OCI-LY1 (cell line): ENCODE results near the gene STEAP2.

ENCODE experiments used
- H2AFZ ChIP-seq: fragments of 200-600 bp; sonication (generic), shearing (Covaris generic); 2 replicates; pipeline ENCODE4 v1.6.0; 2014; ENCODE audit warnings: antibody characterized with exemption, mild to moderate bottlenecking, low read length
- H3F3A ChIP-seq: fragments of 200-600 bp; sonication (generic), shearing (Covaris generic); 2 replicates; pipeline ENCODE4 v1.6.0; 2014; ENCODE audit warnings: mild to moderate bottlenecking, antibody characterized with exemption, low read length, moderate library complexity; ENCODE audit not compliant: insufficient read depth
- H3K27ac ChIP-seq: fragments of 200-600 bp; sonication (generic); 2 replicates; pipeline ENCODE4 v1.5.1; 2014; ENCODE audit warnings: low read length, mixed run types, mild to moderate bottlenecking, low read depth; ENCODE audit not compliant: poor library complexity, severe bottlenecking
- H3K27me3 ChIP-seq: fragments of 200-600 bp; sonication (generic); 2 replicates; pipeline ENCODE4 v1.6.0; 2014; ENCODE audit warnings: antibody characterized with exemption, mild to moderate bottlenecking, low read length, moderate library complexity; ENCODE audit not compliant: insufficient read depth
- H3K36me3 ChIP-seq: fragments of 200-600 bp; sonication (generic); 2 replicates; pipeline ENCODE4 v1.6.1; 2014; ENCODE audit warnings: mild to moderate bottlenecking, antibody characterized with exemption, low read length, moderate library complexity, mixed read lengths; ENCODE audit not compliant: insufficient read depth
- H3K4me1 ChIP-seq: fragments of 200-600 bp; sonication (generic); 2 replicates; pipeline ENCODE4 v1.5.1; 2014; ENCODE audit warnings: mild to moderate bottlenecking, low read length, moderate library complexity; ENCODE audit not compliant: insufficient read depth, severe bottlenecking
- H3K4me2 ChIP-seq: fragments of 200-600 bp; sonication (generic), shearing (Covaris generic); 2 replicates; pipeline ENCODE4 v1.6.1; 2014; ENCODE audit warnings: low read length
- H3K4me3 ChIP-seq: fragments of 200-600 bp; sonication (generic); 2 replicates; pipeline ENCODE4 v1.5.1; 2014; ENCODE audit warnings: low read length, low read depth, mild to moderate bottlenecking, mixed read lengths; ENCODE audit not compliant: poor library complexity, severe bottlenecking
- H3K79me2 ChIP-seq: fragments of 200-600 bp; shearing (Covaris generic); 2 replicates; pipeline ENCODE4 v1.6.1; 2016; ENCODE audit warnings: mixed run types, low read length, mixed read lengths; ENCODE audit not compliant: insufficient read depth
- H3K9ac ChIP-seq: fragments of 200-600 bp; sonication (generic), shearing (Covaris generic); 2 replicates; pipeline ENCODE4 v1.6.1; 2014; ENCODE audit warnings: mild to moderate bottlenecking, low read length, mixed read lengths
- H3K9me2 ChIP-seq: fragments of 200-600 bp; sonication (generic), shearing (Covaris generic); 2 replicates; pipeline ENCODE4 v1.6.1; 2014; ENCODE audit warnings: low read depth, mild to moderate bottlenecking, low read length, mixed read lengths
- H3K9me3 ChIP-seq: fragments of 200-600 bp; shearing (Covaris generic); 2 replicates; pipeline ENCODE4 v1.6.1; 2014; ENCODE audit warnings: low read length, mixed read lengths
- H4K20me1 ChIP-seq: fragments of 200-600 bp; sonication (generic), shearing (Covaris generic); 2 replicates; pipeline ENCODE4 v1.6.0; 2016; ENCODE audit warnings: mild to moderate bottlenecking, low read length; ENCODE audit not compliant: insufficient read depth
- EZH2 ChIP-seq: fragments of 200-600 bp; sonication (generic), shearing (Covaris generic); IDR thresholded peaks from 2 replicates; pipeline ENCODE4 v1.8.0; 2017; ENCODE audit warnings: borderline replicate concordance, mixed run types, mild to moderate bottlenecking, antibody characterized with exemption, low read length, moderate library complexity, mixed read lengths
- TF ChIP-seq, protein P1 (sequence below): fragments of 200-600 bp; sonication (generic), shearing (Covaris generic); IDR thresholded peaks from 2 replicates; pipeline ENCODE4 v1.5.1; 2017; ENCODE audit warnings: mild to moderate bottlenecking, antibody characterized with exemption, low read length, moderate library complexity, mixed read lengths

Gene STEAP2

DNA sequence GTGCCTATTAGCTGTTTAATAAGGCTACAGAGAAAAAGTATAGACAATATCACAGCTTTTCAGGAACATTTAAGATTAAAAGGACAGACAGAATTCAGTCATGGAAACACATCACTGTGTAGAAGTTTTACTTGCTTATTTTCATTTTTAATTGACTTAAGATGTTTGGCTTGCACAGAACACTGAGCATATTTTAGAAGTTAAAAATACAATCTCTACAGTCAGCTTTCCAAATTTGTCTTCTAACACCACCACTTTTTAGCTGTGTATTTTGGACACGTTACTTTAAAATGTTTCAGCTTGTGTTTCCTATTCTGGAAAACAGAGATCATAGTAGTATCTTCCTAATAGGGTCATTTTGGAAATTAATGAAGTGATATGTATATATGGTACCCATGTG is 45.2 kb downstream of the STEAP2 start:
- no peak overlapping the region for H3K4me3 ChIP-seq
- no peak overlapping the region for H2AFZ ChIP-seq
- no peaks in the 10 kb centered on the region for H3K9me2 ChIP-seq
- H3F3A ChIP-seq, result no peaks in the 10 kb centered on the region
- H3K9ac ChIP-seq, result no peak overlapping the region
- H3K27ac ChIP-seq, result no peak overlapping the region
- no peaks in the 10 kb centered on the region for H3K27me3 ChIP-seq
- no peaks in the 10 kb centered on the region for H3K4me1 ChIP-seq
- H3K4me2 ChIP-seq, result no peak overlapping the region
- H3K79me2 ChIP-seq, result no peaks in the 10 kb centered on the region
- no peaks in the 10 kb centered on the region for H4K20me1 ChIP-seq
- TF ChIP-seq, protein P1, sequence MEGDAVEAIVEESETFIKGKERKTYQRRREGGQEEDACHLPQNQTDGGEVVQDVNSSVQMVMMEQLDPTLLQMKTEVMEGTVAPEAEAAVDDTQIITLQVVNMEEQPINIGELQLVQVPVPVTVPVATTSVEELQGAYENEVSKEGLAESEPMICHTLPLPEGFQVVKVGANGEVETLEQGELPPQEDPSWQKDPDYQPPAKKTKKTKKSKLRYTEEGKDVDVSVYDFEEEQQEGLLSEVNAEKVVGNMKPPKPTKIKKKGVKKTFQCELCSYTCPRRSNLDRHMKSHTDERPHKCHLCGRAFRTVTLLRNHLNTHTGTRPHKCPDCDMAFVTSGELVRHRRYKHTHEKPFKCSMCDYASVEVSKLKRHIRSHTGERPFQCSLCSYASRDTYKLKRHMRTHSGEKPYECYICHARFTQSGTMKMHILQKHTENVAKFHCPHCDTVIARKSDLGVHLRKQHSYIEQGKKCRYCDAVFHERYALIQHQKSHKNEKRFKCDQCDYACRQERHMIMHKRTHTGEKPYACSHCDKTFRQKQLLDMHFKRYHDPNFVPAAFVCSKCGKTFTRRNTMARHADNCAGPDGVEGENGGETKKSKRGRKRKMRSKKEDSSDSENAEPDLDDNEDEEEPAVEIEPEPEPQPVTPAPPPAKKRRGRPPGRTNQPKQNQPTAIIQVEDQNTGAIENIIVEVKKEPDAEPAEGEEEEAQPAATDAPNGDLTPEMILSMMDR, result no peak
- no peak for TF ChIP-seq EZH2
- no peaks in the 10 kb centered on the region for H3K36me3 ChIP-seq
- no peaks in the 10 kb centered on the region for H3K9me3 ChIP-seq

DNA sequence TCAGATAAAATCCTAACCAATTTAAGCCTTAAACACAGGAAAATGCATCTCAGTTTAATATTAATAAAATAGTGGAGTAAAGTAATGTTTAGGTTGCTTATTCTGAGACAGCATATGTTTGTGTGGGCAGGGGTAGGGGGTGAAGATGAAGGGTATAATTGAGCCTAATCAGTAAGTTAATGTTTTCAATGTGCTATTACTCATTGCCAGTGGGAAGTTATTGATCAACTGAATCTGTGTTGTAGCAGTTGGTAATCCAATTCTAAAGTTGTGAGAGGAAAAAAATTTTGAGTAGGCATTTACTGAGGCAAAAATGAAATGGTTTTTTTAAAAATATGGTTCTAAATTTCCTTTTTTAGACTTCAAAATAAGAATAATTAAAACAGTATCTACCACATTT is 49.9 kb downstream of the STEAP2 start:
- Histone ChIP-seq H3K4me1 (no peaks in the 10 kb centered on the region), H3K9ac (no peak overlapping the region), H4K20me1 (no peaks in the 10 kb centered on the region), H3K36me3 (no peaks in the 10 kb centered on the region), H3K79me2 (no peaks in the 10 kb centered on the region), H3K9me2 (no peaks in the 10 kb centered on the region), H3K27me3 (no peaks in the 10 kb centered on the region), H3F3A (no peaks in the 10 kb centered on the region), H3K4me3 (no peak overlapping the region), H3K27ac (no peak overlapping the region), H2AFZ (no peak overlapping the region), H3K4me2 (no peak overlapping the region), H3K9me3 (no peaks in the 10 kb centered on the region)
- TF ChIP-seq EZH2, result no peak
- TF ChIP-seq, protein P1, result no peak

DNA sequence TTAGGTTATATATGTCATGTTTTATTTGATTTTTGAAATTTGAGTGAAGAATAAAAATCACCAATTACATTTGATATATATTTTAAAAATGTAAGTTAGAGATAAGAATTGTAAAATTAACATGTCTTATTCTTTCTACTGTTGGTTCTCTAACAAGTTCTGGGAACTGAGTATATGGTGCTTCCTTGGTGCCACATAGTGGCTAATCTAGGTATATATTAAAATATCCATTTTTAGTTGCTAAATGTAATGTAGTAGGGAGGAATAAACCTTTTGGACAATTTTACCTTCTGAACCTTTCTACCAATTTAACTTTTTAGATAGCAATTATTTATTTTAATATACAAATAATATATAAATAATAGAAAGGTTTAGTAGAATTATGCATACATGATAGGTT is 50.9 kb downstream of the STEAP2 start:
- H3K9me2 ChIP-seq, result no peaks in the 10 kb centered on the region
- H3K27ac ChIP-seq, result no peak overlapping the region
- H3K4me2 ChIP-seq, result no peak overlapping the region
- H3K27me3 ChIP-seq, result no peaks in the 10 kb centered on the region
- H4K20me1 ChIP-seq, result no peaks in the 10 kb centered on the region
- H3K9ac ChIP-seq, result no peak overlapping the region
- no peaks in the 10 kb centered on the region for H3F3A ChIP-seq
- H2AFZ ChIP-seq, result no peak overlapping the region
- H3K79me2 ChIP-seq, result no peaks in the 10 kb centered on the region
- no peak for TF ChIP-seq EZH2
- TF ChIP-seq, protein P1, result peak; percentile 45
- H3K4me3 ChIP-seq, result no peak overlapping the region
- no peaks in the 10 kb centered on the region for H3K9me3 ChIP-seq
- no peaks in the 10 kb centered on the region for H3K4me1 ChIP-seq
- H3K36me3 ChIP-seq, result no peaks in the 10 kb centered on the region
